GM19324 (cell line): ENCODE results near the gene FBXL19.

Source experiments
- ATAC-seq: cut with Tn5 transposase; IDR thresholded peaks from one replicate; pipeline ENCODE4 v1.9.1; 2021; ENCODE audit warnings: mild to moderate bottlenecking, moderate library complexity; ENCODE audit not compliant: unreplicated experiment, low FRiP score

FBXL19 gene

DNA sequence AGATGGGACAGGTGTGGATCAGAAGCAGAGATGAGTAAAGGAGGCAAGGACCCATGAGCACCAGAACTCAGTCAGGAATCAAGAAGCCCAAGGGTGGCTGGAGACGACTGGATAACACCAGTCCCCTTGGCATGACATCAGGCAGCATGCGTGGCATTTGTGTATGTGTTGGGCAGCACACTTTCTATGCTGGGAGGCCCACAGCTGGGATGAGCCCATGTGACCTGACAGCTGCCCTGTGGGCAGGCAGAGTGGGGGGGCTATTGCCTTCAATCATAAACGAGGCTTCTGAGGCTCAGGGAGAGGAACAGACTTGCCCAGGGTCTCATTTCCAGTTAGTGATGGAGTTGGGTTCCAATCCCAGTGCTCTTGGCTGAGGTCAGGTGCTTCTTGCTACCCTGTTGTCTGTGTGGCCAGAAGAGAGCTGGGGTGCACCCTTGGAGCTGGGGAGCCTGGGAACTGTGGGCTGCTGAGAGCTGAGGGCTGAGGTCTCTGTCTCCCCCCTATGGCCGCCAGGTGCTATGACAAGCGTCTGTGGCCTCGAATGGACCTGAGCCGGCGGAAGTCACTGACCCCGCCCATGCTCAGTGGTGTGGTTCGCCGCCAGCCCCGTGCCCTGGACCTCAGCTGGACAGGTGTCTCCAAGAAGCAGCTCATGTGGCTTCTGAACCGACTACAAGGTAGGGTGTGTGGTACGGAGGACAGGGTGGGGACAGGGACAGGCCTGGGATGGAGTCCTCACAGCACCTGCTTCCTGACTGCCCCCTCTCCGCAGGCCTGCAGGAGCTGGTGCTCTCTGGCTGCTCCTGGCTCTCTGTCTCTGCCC is 18.4 kb downstream of the FBXL19 start:
- ATAC-seq: peak; percentile 74

DNA sequence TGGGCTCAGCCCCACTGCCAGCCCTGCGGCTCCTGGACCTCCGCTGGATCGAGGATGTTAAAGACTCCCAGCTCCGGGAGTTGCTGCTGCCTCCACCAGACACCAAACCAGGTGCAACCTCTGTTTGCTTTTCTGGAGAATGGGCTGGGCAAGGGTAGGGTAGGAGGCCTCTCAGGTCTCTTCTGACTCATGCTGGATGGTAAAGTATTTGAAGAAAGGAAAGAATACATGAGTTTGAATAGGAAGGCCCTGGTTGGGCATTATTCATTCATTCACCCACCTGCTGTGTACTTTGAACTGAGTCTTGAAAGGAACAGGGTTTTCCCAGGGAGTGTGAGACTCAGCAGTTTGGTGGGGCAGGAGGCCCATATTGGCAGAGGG is 19.0 kb downstream of the FBXL19 start:
- ATAC-seq: no peak

GRCh38 chr16:30944352-30944751 is 21.0 kb downstream of the FBXL19 start:
- ATAC-seq: no peak

GRCh38 chr16:30946671-30947540 is 23.5 kb downstream of the FBXL19 start:
- no peak for ATAC-seq

DNA sequence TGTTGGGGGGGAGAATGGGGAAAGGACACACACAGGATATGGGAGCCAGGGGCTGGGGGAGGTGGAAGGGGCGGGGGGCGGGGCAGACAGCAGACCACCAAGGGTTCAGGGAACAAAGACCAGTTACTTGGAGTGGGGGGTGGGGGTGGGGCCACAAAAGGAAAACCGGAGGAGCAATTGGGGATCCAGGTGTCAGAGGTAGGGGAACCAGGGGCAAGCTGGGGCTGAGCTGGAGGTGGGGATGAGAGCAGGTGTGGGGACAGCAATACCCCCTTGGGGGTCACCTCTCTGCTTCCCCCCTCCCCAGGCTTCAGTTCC is 24.1 kb downstream of the FBXL19 start:
- ATAC-seq: no peak

DNA sequence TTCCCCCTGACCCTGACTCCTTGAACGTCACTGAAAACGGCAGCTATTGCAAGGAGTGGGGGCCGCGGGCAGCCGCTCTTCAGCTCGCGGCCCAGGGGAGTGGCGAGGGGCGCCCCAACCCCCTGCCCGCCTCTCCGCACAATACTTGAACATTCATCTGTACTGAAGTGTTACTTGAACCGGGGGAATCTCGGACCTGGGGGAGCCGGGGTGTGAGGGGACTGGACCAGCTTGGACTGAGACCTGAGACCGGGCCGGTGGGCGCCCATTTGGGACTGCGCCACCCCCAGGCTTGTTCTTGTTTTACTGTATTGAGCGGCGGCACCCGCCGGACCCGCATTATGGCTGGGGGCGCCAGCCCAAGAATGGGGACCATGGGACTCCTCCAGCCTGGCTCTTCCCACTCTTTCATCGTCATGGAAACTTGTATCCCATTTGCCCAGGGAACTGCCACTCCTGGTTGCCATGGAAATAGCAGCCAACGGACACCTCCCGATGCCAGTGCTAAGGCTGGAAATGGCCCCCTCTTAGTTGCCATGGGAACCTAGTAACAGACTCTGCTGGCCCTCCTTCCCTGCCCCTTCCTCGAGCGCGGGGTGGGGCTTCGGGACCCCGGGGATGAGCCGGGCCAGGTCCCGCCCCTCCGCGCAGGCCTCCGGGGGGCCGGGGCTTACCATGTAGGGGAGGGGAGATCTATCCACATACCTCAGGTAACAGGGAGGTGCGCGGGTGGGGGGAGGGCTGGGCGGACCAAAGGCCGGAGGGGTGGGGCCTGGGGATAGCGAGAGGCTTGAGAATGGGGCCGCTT is 24.7 kb downstream of the FBXL19 start:
- no peak for ATAC-seq

DNA sequence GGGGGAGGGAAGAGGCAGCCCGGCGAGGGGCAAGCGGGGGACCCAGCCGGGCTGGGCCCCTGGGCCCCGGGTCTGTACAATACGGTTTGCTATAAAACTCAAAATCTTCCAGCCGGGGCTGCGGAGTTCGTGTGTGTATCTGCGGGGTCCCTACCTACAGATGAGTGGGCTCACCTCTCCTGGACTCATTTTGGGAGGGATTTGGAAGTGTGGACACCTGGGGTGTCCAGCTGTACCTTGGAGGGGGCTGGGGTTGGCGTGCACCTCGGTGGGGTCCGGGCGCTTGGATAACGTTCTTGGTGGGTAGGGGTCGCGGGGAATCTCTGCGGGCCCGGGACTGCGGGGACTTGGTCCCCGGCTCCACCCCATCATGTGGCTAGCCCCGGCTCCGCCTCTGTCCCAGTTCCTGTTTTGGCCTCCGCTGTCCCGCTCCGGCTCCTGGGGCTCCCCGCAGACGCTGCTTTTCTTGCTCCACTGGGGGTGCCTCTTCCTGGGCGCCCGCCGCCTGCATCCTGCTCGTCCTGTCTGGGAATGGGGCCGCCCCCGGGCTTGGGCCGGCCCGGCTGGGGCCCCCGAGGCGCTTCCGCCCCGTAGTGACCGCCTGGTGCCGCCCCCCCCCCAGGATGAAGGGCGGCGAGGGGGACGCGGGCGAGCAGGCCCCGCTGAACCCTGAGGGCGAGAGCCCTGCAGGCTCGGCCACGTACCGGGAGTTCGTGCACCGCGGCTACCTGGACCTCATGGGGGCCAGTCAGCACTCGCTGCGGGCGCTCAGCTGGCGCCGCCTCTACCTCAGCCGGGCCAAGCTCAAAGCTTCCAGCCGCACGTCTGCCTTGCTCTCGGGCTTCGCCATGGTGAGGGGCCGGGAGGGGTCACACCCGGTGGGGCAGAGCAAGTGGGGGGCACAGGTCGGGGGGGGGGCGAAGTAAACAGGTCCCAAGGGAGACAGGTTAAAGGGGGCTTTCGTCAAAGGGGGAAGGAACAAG is 25.6 kb downstream of the FBXL19 start, which contains the start of gene ORAI3:
Gene ORAI3, plus strand, starts transcription at position 402 of the 983 bp plus-strand sequence. Its CDS starts 222 bp downstream, at position 624.
- peak; percentile 66 for ATAC-seq

- ATAC-seq: no peak
Observed at GRCh38 chr16:30949650-30950515, 26.5 kb downstream of the FBXL19 start.

DNA sequence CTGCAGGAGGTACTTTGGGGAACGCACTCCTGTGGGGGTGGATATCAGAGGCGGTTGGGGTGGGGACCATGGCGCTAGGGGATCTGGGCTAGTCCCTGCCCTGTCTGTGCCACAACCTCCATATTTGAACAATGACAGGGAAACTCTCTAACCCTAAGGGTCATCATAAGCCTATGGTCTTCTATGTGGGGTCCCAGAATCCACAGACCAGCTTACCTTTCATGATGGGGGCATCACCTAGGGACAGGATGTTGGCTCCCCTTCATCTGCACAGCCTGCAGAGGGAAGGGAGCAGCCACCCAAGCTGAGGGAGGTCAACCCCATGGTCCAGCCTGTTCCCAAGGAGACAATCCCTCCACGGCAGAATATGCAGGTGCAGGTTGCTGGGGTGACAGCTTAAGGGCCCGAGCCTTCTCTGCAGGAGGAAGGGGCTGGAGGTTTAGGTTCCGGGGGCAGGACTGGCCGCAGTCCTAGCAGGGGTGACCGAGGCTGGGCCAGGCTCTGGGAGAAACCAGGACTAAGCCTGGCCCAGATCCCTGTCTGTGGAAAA is 27.2 kb downstream of the FBXL19 start:
- no peak for ATAC-seq

- ATAC-seq: no peak
Observed at GRCh38 chr16:30951193-30951592, 27.8 kb downstream of the FBXL19 start.

- ATAC-seq: no peak
Observed at GRCh38 chr16:30951750-30952149, 28.4 kb downstream of the FBXL19 start.

GRCh38 chr16:30953111-30953510 is 29.7 kb downstream of the FBXL19 start:
- no peak for ATAC-seq

GRCh38 chr16:30953511-30954124 is 30.2 kb downstream of the FBXL19 start:
- no peak for ATAC-seq

DNA sequence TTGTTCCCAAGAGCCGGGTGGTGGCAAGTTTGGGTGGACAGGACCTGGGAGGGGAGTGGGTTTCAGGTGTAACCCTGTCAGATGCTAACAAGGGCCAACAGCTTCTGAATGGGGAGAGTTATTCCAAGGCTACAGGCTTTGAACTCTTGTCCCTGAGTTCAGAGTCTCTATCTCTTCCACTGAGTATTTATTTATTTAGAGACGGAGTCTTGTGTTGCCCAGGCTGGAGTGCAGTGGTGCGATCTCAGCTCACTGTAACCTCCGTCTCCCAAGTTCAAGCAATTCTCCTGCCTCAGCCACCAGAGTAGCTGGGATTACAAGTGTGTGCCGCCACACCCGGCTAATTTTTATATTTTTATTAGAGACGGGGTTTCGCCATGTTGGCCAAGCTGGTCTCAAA is 31.6 kb downstream of the FBXL19 start:
- no peak for ATAC-seq

DNA sequence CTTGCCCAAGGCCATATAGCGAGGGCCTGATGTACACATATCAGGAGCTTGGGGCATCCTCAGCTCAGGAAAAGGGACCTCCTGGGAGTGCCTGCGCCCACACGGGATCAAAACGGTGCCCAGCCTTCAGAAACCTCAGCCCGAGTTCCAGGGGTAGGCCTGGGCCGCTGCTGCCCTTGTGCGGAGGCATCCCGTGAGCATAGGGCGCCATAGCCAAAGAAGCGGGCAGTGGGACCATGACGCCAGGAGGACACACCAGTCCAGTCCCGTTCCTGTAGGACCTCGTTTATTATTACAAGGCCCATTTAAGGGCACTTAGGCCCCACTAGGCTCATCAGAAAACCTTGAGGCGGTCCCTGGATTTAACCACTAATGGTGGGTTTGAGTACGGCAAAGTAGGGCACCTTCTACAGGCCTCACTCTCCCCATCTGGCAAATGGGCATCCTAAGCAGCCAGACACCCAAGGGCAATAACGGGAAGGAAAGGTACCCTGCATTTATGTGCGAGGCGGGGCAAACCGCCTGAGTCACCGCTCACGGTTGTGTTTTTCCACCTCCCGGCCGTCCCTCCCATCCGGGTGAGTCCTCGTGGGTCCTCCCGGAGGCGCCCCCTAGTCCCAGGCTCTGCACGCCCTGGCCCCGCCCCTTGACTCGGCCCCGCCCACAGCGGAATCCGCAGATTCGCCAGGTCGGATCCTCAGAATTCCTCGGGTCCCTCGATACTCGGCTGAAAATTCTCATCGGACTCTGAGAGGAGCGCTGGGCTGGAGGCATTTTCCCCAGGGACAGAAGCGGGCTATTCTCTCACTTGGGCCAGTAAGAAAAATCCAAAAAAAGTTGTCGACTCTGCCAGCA is 33.5 kb downstream of the FBXL19 start:
- ATAC-seq: peak; percentile 44

GRCh38 chr16:30957456-30958174 is 34.2 kb downstream of the FBXL19 start, which contains the start of gene SETD1A:
TSS of gene SETD1A (plus strand) at chr16:30957754. CDS start at chr16:30958732, 978 bp downstream.
- ATAC-seq: peak; percentile 80
